ENCODE measurements around the gene LHX1.

DNA sequence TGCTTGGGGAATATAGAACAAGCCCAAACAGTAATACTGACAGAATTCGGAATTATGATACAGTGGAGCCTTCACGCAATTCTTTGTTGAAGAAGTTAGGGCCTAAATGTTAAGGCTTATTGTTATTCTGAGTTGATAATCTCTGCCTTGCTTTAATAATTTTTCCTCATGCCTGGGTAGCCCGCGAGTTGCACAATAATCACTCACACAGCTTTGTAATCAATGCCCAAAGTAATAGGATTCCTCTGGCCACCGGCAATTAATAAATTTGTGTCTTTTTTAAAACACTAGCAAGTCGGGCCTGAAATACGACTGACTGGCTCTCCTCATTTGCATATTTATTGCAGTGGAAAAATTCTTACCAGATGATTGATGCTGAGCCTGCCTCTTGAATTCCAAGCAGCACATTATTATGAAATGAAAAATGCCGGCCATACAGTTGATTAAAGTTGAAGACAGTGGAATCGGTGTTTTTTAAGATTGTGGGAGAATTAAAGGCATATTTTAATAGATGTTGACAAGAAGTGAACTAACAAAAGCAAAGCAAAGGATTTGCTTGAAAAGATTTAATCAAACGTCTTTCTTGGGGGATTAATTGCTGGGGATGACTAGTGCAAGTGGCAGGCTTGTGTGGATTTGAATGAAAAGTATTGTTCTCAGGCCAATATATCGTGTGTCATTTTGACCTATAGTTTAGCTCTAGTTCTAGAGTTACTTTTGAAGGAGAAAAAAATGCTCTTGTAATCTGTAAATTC, 41.7 kb downstream of the LHX1 start:
- TF ChIP-seq, protein P1, sequence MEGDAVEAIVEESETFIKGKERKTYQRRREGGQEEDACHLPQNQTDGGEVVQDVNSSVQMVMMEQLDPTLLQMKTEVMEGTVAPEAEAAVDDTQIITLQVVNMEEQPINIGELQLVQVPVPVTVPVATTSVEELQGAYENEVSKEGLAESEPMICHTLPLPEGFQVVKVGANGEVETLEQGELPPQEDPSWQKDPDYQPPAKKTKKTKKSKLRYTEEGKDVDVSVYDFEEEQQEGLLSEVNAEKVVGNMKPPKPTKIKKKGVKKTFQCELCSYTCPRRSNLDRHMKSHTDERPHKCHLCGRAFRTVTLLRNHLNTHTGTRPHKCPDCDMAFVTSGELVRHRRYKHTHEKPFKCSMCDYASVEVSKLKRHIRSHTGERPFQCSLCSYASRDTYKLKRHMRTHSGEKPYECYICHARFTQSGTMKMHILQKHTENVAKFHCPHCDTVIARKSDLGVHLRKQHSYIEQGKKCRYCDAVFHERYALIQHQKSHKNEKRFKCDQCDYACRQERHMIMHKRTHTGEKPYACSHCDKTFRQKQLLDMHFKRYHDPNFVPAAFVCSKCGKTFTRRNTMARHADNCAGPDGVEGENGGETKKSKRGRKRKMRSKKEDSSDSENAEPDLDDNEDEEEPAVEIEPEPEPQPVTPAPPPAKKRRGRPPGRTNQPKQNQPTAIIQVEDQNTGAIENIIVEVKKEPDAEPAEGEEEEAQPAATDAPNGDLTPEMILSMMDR (IDR thresholded peaks at IDR 0.05; ENCODE audit: borderline replicate concordance, extremely low read depth, low read length, poor library complexity, severe bottlenecking) = no peak
- no peak for TF ChIP-seq EZH2 (IDR thresholded peaks at IDR 0.05; ENCODE audit: borderline replicate concordance, low read depth, low read length, severe bottlenecking)

All from DND-41 (cell line).